Stimulated activated CD4-positive, alpha-beta T cell treated with anti-CD3 and anti-CD28 coated beads, TNF-alpha, amount 100 ng/mL, for 4 hours (primary cell): Measurements from ENCODE around the gene CFAP20.

Experiments used
- DNase-seq, 3 experiments: peaks; one replicate each; pipeline ENCODE4 v3.0.0-alpha.2; 2020; ENCODE audit warnings: low read depth in 3 of 3

Gene CFAP20

DNA sequence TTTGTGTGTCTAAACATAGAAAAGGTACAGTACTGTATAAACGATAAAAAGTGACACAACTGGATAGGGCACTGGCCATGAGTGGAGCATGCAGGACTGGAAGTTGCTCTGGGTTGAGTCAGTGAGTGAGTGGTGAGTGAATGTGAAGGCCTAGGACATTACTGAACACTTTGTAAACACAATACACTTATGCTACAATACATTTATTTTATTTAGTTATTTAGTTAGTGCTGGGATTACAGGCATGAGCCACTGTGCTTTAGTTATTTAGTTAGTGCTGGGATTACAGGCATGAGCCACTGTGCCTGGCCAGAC, 4.6 kb downstream of the CFAP20 start:
- no peak for DNase-seq

DNA sequence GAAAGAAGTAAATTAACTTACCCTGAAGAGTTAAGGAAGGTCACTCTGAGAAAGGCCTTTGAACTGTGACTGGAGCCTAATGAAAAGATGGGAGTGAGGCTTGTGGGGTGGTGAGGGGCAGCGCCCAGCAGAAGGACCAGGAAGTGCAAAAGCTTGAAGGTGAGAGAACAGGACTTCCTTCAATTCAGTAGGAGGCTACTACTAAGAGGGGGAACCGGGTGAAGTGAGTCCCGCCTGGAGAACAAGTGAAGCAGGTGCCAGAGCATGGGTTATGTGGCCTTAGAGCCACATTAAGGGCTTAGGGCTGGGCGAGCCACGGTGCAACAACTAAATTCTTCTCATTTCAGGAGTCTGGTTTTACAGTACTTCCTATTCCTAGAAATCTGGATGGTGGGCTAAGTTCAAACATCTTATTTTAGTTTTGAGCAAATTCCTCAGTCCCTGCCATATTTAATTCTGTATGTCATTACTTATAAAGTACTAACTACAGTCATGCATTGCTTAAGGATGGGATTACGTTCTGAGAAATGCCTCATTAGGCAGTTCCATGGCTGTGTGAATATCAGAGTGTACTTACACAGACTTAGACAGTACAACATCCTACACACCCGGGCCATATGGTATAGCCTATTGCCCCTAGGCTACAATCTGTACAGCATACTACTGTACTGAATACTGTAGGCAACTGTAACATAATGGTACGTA, 5.1 kb downstream of the CFAP20 start:
- DNase-seq, result no peak

DNA sequence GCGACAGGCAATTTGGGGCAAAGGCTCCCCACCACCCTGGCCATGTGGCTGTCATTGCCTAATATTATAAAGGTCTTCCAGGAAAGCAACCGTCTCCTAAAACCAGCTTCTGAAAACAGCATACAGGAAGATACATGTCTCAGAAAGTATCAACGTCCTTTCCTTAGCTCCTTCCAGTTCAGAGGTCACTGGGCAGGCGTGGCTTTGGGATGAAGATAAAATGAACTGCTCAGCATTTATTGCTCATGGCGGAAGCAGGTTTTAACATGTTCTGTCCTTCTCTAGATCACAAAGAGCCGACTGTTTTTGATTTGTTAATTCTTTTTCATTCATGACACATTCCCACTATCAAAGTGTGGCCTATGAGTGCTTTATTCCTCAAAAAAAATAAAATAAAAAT, 8.0 kb downstream of the CFAP20 start:
- DNase-seq, result no peak

DNA sequence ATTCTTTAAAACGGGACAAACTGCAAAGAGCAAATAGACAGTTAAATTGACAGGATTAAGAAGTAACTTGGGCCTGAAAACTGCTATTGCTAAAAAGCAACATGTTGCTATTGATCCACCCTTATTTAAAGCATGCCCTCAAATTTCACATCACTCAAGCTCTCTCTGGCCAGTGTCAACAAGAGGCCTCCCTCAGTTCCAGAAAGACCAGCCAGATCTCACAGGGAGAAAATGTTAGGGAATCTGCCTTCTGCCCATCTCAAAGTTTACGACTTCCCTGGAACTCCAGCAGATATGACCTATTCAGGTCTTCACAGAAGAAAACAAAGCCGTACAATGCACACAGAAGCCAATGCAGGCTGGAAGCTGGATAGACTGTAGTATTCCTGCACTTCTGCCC, 8.9 kb downstream of the CFAP20 start:
- DNase-seq, result no peak

DNA sequence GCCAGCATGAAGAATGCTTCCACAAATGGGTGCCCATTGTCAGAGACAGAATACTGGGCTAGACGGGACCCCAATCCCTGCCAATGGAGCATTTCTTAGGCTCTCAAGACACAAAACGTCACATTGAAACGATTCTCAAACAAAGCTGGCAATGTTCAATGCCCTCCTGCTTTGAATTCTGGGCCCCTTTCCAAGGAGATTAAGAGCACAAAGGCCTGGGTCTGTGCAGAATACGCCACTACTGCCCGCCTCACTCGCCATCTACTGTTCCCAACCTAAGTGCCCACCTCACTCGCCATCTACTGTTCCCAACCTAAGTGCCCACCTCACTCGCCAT, 9.7 kb downstream of the CFAP20 start:
- no peak for DNase-seq

DNA sequence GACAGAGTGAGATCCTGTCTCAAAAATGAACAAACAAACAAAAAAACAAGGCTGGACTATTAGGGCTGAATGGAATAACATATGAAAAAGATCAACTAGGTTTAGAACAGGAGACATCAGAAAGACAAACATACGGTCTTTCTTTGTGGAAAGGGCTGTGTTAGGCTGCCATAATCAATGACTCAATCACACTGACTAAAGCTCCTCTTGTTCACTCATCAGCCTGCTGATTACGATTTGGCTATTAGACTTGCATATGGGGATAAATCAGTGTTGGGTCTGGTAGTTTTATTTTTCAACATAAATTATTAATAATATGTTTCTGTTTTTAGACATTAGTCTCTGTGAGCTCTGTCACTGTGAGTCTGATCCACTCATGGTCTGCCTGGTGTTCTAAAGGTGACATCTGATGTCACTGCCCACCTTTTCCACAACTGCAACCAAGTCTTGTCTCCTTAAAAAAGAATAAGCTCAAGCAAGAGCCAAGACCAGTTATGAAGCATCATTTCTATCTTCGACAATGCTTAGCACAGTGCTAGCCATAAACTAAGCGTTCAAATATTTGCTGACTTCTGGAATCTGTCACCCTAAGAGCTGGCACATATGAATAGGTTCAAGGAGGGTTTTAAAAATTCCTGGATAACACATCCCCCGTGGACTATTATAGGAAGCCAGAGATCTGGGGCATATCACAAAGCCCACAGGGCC, 10.2 kb downstream of the CFAP20 start:
- no peak for DNase-seq

DNA sequence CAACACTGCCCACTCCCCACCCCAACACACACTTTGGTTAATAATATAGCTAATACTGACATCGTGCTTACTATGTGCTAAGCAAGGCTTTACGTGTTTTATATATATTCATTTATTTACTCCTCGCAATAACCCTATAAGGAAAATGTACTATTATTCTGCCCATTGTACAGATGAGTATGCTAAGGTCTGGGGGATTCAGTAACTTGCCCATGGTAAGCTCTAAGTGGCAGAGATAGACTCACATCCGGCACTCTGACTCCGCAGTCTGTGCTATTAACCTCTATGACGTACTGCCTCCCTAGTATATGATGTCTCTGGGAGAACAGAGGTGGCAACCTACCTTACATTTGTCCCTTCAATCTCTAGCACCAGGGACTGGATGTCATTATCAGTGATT, 12.7 kb downstream of the CFAP20 start:
- no peak for DNase-seq

DNA sequence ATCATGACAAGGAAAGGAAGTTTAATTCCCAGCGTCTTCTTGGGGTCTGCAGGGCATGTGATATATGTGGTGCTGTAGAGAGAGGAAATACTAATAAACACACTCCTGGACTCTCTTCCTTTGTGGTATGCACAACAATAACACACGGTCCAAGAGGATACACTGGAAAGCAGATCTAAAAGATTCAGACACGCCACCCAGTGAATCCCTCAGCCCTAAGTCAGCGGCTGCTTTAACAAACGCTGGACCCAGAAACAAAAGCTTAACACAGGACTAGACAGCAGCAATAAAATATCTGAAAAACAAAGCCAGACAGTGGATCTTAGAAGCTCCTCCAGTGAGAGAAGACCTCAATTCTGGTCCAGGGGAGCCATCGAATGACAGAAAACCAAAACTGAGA, 13.1 kb downstream of the CFAP20 start:
- DNase-seq, result no peak

DNA sequence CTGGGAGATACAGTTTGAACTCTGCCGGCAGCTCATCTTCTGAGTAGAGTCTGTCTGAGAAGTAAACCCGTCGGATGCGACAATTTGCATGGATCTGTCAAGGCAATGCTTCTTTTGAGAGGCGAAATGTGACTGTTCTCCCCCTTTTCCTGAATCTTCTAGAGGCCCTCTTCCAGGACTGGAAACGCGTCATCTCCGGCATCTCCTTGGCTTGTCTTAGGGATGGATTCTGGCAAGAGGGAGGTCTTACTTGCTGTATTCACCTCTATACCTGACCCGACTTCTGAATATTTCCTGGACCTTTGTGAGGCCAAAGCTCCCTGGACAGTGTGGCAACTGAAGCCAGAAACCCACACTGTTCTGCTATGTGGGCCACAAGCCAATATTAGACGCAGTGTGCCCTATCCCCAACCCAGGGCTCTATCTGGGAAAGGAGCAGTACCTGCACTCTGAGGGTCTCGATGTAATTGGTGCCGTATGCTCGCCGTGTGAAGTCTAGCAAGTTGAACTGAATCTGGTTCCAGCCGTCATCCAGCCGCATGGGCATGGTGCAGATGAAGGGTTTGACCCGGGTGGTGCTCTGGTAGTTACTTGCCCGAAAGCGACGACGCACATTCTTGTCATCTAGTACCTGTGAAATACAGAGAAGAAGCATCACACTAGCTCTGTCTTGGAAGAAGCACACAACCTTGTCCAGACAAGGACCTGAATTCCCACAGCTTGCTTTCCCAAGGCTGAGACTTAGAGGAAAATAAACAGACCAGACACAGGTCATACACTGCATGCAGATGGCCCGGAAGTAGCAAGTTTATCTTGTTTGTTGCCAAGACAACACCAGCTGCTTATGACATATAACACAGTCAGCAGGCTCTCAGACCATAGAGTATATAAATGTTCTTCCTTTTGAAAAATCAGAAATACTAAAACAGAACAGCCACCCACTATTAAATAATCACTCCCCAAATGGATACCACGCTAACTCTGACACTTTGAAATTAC, 14.1 kb downstream of the CFAP20 start:
- DNase-seq, result no peak

DNA sequence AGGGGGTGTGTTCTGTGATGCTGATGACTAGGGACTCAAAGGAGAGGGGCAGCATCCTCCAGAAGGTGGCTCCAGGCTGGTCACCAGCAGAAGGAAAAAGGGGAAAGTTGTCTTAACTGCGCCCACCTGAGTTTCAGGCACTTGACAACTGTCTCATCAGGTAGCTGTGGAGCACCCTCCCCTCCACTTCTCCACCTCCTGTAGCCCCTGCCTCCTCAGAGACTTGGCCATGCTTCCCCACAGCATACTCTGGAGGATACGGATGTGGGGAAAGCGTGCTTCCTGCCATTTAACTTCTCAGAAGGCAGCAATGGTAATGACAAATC, 17.9 kb downstream of the CFAP20 start:
- DNase-seq, result no peak

DNA sequence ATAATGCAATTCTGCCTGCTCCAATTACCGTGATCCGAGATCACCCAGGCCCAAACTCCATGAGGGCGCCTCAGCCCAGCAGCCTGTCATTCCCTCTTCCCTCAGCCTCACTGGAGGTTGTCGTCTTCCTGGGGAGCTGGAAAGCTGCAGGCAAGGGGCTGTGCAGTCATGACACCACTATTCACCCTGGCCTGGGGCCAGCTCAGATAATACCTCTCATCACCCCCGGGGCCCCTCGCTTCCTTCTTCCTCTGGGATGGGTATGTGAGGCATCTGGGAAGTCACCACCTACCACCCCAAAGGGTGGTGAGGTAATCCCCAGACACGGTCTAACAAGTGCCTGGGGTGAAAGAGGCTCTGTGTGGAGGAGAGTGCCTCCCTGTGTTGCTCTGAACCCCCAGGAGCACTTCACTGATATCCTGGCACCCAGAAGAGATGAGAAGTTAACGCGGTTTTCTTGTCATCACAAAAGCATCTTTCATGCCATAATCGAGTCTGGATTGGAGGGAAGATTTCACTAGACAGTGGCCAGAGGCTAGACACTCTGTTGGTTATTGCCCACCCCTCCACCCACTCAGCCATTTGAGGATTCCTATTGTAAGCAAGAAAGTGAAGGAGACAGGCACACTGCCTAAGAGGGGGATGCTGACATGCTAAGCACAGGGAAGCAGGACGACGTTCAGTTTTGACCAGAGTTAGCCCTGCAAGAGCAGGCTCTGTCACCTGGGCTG, 18.4 kb downstream of the CFAP20 start:
- no peak for DNase-seq

DNA sequence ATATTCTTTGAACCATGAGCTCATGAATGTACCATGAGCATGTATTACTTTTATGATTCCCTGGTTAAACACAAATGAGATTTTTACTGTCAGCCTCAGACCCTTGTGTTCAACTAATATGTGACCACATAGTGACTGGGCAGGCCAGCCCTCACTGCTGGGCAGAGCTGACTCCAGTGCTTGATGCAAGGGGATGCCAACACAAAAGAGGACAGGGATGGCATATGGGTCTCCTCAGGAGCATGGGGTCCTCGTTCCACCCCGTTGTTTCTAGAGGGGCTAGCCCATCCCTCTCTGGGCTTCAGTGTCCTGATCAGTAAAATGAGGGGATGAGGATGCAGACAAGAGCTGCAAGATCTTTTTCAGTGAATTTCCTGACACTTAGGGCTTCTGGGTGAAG, 19.3 kb downstream of the CFAP20 start:
- DNase-seq, result no peak

DNA sequence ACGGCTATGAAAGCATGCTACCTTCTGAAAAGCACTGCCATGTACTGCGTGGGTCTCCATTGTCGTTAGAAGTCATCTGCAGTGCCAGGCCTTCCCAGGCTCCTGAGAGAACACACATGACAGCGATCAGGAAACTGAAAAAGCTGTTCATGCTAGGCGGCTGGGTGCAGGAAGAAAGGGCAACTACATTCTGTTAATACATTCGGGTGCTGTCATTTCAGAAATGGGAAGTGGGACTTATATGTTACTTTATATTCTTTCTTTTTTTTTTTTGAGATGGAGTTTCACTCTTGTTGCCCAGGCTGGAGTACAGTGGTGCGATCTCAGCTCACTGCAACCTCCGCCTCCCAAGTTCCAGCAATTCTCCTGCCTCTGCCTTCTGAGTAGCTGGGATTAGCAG, 19.9 kb downstream of the CFAP20 start:
- no peak for DNase-seq

DNA sequence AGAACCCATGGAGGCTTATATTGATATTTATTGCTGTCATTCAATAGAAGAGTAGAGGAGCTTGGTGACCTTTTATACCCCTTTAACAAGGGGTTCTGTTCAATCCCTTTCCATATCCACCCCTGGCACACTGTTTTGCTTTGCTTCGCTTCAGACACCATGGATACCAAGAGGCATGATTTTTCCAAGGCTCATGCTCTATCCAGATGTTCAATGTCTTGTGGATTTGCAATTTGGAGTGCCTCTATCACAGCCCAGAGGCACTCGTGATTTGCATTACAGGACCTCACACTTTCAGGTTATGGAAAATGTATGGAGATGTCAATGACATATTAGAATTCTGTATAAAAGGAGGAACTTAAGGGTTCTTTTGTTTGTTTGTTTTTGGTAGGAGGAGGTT, 21.5 kb downstream of the CFAP20 start:
- DNase-seq, result no peak

DNA sequence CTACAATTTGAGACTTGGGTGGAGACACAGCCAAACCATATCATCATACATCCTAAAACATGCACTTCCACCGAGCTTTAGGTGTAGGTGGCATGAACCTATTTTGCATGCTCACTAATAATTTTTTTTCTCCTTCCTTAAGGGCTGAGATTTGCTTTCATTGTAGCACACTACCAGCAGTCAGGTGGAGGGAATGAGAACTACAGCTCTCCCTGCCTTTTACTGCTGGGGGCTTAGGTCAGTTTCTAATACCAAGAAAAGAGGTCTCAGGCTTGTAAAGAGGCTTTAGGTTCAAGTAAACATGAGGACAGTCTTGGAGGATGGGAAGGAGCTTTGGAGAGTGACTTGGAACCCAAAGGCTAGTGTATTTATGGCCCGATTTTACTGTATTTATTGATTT, 22.0 kb downstream of the CFAP20 start:
- no peak for DNase-seq

DNA sequence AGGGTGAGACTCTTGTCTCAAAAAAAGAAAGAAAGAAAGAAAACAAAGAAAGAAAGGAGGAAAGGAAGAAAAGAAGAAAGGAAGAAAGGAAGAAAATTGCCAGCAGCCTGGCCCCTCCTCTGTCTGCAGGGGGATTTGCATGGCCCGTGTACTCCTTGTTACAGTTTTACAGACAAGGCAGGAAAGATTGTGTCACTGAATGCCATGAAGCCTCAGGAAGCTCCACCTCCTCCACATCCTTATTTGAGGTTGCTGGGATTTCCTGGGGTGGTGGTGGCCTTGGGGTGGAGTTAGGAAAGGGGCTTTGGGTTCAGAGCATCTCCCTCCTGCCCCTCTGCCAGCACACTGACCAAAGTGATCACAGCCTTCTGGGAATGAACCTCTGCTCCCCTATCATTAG, 23.6 kb downstream of the CFAP20 start:
- DNase-seq, result no peak

DNA sequence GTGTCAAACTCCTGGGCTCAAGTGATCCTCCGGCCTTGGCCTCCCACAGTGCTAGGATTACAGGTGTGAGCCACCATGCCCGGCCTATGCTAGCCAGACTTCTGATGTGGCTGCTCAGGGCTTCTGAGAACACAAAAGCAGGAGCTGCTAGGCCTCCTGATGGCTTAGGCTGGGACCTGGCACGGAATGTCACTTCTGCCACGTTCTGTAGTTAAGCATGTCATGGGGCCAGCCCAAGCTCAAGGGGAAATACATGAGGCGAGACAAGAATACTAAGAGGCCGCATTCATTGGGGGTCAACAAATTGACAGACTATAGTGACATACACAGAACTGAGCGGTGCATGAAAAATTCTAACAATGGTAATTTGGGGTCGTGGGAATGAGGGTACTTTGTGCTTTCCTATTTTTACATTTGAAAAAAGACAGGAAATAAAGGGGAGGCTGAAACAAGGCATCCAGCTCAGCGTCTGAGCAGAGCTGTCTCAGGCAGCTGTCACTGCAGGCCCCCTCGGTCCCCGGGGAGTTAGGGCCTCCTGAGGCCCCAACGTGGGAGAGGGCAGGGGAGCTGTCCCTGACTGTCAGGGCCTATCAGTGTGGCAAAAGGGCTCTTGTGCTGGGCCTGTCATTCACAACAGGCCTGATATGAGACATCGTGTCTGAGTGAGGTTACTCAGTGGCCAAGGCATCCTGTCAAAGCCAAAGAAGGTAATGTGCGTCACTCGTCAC, 26.4 kb downstream of the CFAP20 start:
- DNase-seq, result no peak

DNA sequence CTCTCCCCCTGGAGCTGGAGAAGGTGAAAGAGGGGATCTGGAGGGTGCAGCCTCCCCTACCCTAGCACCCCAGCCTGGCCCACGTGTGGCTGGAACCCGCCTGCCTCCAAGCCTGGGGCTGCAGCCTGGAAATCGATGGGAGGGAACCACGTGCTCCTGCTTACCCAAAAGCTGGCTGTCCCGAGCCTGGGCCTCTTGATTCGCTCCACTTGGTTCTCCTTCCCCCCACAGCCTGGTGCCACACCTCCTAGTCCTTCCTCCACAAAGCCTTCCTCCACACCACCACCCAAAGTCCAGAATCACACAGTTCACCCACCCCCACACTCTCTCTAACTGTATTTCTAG, 29.3 kb downstream of the CFAP20 start:
- DNase-seq, result no peak

DNA sequence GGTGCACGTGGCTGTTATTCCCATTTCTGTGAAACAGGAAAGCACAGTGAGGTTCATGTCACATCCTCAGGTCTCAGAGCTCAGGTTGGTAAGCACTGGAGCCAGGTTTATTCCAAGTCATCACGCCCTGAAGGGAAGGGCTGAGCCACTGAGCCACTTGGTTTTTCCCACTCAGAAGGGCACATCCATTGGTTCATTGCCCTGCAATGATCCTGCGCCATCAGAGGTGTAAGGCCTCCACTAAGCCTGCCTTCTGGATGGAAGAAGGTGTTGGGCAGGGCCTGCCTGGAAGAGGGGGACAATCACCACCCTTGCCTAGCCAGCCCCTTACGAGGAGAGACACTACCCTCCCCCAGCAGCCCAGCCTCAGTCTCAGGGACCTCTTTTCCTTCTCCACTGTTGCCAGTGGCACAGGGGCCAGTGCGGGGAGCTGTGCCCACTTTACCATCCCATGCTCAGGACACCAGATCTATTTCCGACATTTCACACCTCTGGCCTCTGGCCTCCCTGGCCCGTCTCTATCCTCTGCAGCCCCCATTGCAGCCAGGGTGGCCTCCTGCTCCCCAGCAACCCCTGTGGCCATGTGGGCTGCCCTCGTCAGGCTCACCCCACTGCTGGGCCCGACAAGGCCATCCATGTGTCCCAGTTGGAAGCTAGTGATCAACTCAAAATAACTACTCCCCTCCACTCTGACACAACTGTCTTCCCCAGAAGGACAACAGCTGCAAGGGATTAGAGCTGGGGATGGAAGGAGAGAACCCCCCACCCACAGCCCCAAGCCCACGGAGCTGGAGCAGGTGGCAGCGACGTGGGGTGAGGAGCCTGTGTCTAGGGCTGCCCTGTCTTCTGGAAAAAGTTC, 29.9 kb downstream of the CFAP20 start:
- no peak for DNase-seq

DNA sequence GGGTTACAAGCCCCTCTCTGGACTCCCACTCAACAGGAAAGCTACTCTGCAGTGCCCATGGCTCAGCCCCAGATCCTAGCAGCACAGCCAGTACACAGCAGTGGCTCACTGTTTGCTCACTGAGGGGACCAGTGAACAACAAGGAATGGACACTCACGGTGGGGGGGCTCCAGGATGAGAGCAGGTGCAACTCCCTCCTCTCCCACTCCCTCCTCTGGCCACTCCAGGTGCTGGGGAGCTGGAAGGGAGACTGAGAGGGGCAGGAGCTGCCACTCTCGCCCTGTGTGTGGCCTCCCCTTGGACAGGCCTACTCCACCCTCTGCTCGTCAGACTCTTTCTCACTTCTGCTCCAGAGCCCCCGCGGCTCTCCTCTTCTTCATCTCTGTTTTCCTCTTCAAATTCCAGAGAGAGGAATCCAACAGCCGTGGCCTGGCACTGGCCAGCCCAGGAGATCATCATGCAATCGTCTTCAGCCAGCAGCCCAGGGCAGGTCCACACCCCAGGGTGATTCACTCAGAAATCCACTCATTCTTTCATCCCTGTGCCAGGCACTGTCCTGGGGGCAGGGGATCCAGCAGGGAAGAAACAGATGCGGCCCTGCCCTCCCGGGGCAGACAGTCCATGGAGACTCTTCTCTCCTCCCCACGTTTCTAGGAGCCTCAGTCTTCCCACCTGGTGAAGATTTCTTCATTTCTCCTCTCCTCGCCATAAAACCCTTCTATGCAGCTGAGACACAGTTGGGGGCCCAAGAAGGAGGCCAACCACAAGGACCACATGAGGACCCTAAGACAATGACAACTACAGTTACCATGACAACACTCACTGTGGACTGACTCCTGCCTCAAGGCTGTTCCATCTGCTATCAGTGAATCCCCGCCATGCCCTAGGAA, 30.7 kb downstream of the CFAP20 start:
- no peak for DNase-seq
